ENCODE results near the gene DNAJB6. TPM values are rescaled to one million over a fixed set of nuclear protein-coding genes. Genes with fewer than 3 reads are reported as not detected.

Gene DNAJB6
- total RNA-seq, 1 donor from 2014 or later = 74.3 TPM

DNA sequence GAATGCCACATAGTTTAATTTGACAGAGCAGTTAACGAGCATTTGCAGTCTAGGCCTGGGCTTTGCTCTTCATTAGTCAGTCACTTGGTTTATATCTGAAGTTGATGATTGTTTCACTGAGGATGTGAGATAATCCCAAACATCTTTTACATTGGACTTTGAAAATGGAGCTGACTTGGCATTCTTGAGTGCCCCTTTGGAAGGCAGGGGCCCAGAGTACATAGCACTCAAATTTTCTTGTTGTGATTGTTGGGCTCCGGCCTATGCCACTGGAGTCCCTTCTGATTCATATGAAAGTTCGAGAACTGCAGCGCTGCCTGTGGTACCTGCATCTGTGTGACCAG is 21.9 kb downstream of the DNAJB6 start:
- peaks cover 36% of the 10 kb centered on the region for H3K4me1 Mint-ChIP-seq
- CTCF ChIA-PET = no interaction called here
- intact Hi-C loops (cut with micrococcal nuclease) = no loop called here

GRCh38 chr7:157359581-157359980 is 22.8 kb downstream of the DNAJB6 start:
- no peak for DNase-seq
- ChIA-PET POLR2A (no interaction called here), CTCF (no interaction called here)
- no peaks in the 10 kb centered on the region for H3K9me3 Mint-ChIP-seq
- TF ChIP-seq CTCF (IDR thresholded peaks at IDR 0.05) = no peak
- no peak overlapping the region for H3K4me3 Mint-ChIP-seq
- intact Hi-C loops (cut with micrococcal nuclease) = no loop called here
- no peak for ATAC-seq (ENCODE audit: low read depth)
- no peaks in the 10 kb centered on the region for H3K27me3 Mint-ChIP-seq
- H3K36me3 Mint-ChIP-seq (ENCODE audit: low read depth) = peaks cover 79% of the 10 kb centered on the region
- peaks cover 33% of the 10 kb centered on the region for H3K4me1 Mint-ChIP-seq
- no peak overlapping the region for H3K27ac Mint-ChIP-seq

More for the DNA sequence above, 21.9 kb downstream of the DNAJB6 start:
- H3K36me3 Mint-ChIP-seq (ENCODE audit: low read depth) = peaks cover 72% of the 10 kb centered on the region
- DNase-seq (no peak), ATAC-seq (ENCODE audit: low read depth) (no peak)
- H3K4me3 Mint-ChIP-seq = no peak overlapping the region
- TF ChIP-seq CTCF (IDR thresholded peaks at IDR 0.05) = no peak
- H3K27me3 Mint-ChIP-seq = no peaks in the 10 kb centered on the region
- no peaks in the 10 kb centered on the region for H3K9me3 Mint-ChIP-seq
- POLR2A ChIA-PET = no interaction called here
- no peak overlapping the region for H3K27ac Mint-ChIP-seq

DNA sequence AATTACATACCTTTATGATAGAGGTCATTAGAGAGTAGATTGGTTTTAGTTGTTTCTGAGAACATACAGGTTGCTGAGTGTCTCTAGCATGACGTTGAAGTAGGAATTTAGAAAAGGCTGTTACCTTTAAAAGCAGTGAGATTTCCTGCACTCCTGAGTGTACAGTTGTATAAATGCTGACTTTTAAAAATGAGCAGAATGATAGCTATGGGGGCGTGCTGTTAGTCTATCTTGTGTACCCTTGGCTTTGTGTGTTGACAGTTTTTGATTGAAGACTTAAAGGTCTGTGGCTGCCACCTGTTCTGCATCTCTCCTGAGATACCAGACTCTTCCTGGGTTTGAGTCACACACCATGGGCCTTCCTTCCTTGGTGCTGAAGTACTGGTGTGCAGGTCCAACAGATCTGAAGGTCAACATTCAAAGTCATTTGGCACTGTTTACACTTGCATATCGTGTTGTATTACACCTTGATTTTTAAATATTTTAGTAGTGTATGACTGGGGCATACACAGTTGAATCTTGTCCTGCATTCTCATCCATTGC is 23.8 kb downstream of the DNAJB6 start:
- TF ChIP-seq CTCF (IDR thresholded peaks at IDR 0.05) = no peak
- intact Hi-C loops (cut with micrococcal nuclease) = no loop called here

DNA sequence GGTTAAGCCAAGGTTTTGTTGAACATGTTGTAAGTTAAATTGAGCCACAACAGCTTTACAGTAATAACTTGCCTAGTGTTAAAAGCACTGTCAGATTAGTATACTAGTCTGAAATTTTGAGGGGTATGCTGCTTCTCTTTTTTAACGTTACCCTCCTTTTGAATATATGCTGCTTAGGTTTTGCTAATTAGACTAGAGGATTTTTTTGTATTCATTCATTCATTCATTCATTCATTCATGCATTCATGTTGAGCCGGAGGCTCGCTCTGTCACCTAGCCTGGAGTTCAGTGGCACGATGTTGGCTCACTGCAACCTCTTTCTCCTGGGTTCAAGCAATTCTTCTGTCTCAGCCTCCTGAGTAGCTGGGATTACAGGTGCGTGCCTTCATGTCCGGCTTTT is 24.7 kb downstream of the DNAJB6 start:
- H3K36me3 Mint-ChIP-seq (ENCODE audit: low read depth) = peaks cover 85% of the 10 kb centered on the region
- CTCF ChIA-PET = no interaction called here
- H3K4me1 Mint-ChIP-seq = peaks cover 18% of the 10 kb centered on the region
- no peak for DNase-seq
- POLR2A ChIA-PET = no interaction called here
- intact Hi-C loops (cut with micrococcal nuclease) = no loop called here
- H3K27ac Mint-ChIP-seq = no peak overlapping the region
- ATAC-seq (ENCODE audit: low read depth) = no peak
- H3K4me3 Mint-ChIP-seq = no peak overlapping the region
- TF ChIP-seq CTCF (IDR thresholded peaks at IDR 0.05) = no peak
- H3K9me3 Mint-ChIP-seq = no peaks in the 10 kb centered on the region
- H3K27me3 Mint-ChIP-seq = no peaks in the 10 kb centered on the region

More for the DNA sequence above, 23.8 kb downstream of the DNAJB6 start:
- Mint-ChIP-seq H3K27ac (no peak overlapping the region), H3K9me3 (no peaks in the 10 kb centered on the region), H3K4me1 (peaks cover 26% of the 10 kb centered on the region), H3K36me3 (ENCODE audit: low read depth) (peaks cover 84% of the 10 kb centered on the region), H3K27me3 (no peaks in the 10 kb centered on the region), H3K4me3 (no peak overlapping the region)
- ATAC-seq (ENCODE audit: low read depth) = no peak
- POLR2A ChIA-PET = no interaction called here
- no peak for DNase-seq
- CTCF ChIA-PET = no interaction called here

DNA sequence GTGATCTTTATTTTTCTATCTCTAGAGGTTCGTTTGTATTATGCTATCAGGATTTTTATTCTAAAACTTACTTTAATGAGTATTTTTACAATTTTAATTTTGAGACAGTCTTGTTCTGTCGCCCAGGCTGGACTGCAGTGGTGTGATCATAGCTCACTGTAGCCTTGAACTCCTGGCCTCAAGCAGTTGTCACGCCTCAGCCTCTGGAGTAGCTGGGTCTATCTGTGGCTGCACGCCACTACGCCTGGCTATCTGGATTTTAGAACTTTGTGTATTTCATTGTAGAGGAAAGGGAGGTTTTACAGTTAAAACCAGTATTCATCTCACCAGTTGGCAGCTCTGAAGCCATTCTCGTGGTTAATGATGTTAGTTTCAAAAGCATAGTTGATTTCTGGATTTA is 25.9 kb downstream of the DNAJB6 start:
- H3K27ac Mint-ChIP-seq = no peak overlapping the region
- intact Hi-C loops (cut with micrococcal nuclease) = no loop called here
- ATAC-seq (ENCODE audit: low read depth) = no peak
- no peak overlapping the region for H3K4me3 Mint-ChIP-seq
- CTCF ChIA-PET = no interaction called here
- POLR2A ChIA-PET = no interaction called here
- TF ChIP-seq CTCF (IDR thresholded peaks at IDR 0.05) = no peak
- peaks cover 93% of the 10 kb centered on the region for H3K36me3 Mint-ChIP-seq (ENCODE audit: low read depth)
- H3K27me3 Mint-ChIP-seq = no peaks in the 10 kb centered on the region
- H3K9me3 Mint-ChIP-seq = no peaks in the 10 kb centered on the region
- H3K4me1 Mint-ChIP-seq = peaks cover 7% of the 10 kb centered on the region
- no peak for DNase-seq
